HepG2 (cell line): ENCODE results near the gene KLF6. TPM values are rescaled to one million over a fixed set of nuclear protein-coding genes. Genes with fewer than 3 reads are reported as not detected.
A peak's percentile ranks its signal among the peaks of the same experiment; 100 is the strongest.

Source experiments
- ATF4 ChIP-seq, 2 experiments: fragments of 450-650 bp in 1 of 2; sonication (generic) in 1 of 2; formaldehyde crosslinking; IDR thresholded peaks; 2 replicates each; pipeline versions ENCODE4 v1.5.0 to v1.8.0; 2020 to 2022; ENCODE audit warnings: mild to moderate bottlenecking in 1 of 2, missing genetic modification reagents in 1 of 2
- DNMT3B ChIP-seq: conservative IDR thresholded peaks from 2 replicates; pipeline ENCODE4 v1.6.1; 2016; ENCODE audit warnings: missing biosample characterization, control low read depth
- E2F5 ChIP-seq: sonication (generic); formaldehyde crosslinking; conservative IDR thresholded peaks from 2 replicates; pipeline ENCODE4 v1.4.0; 2020; ENCODE audit warnings: missing genetic modification reagents
- ELF4 ChIP-seq: sonication (generic); formaldehyde crosslinking; IDR thresholded peaks from 2 replicates; pipeline ENCODE4 v1.5.0; 2020; ENCODE audit warnings: missing genetic modification reagents, mild to moderate bottlenecking, moderate library complexity, borderline replicate concordance
- HDAC6 ChIP-seq: fragments of 200-600 bp; sonication (generic); IDR thresholded peaks from 2 replicates; pipeline ENCODE4 v1.7.0; 2017; ENCODE audit warnings: mild to moderate bottlenecking, antibody characterized with exemption, low read length, low read depth
- IRF9 ChIP-seq: sonication (generic); formaldehyde crosslinking; IDR thresholded peaks from 2 replicates; pipeline ENCODE4 v1.8.0; 2022; ENCODE audit warnings: missing genetic modification reagents, mild to moderate bottlenecking, borderline replicate concordance
- NR2F6 ChIP-seq, 2 experiments: IDR thresholded peaks; 2 replicates each; pipeline ENCODE4 v1.6.1; 2016; ENCODE audit warnings: antibody characterized with exemption in 1 of 2, mild to moderate bottlenecking in 1 of 2
- RBAK ChIP-seq: sonication (generic); formaldehyde crosslinking; IDR thresholded peaks from 2 replicates; pipeline ENCODE4 v1.5.1; 2020; ENCODE audit warnings: mild to moderate bottlenecking, missing genetic modification reagents
- RNF2 ChIP-seq: fragments of 450-650 bp; conservative IDR thresholded peaks from 2 replicates; pipeline ENCODE4 v1.6.1; 2016; ENCODE audit warnings: low read depth
- SNAI1 ChIP-seq: sonication (generic); formaldehyde crosslinking; IDR thresholded peaks from 2 replicates; pipeline ENCODE4 v1.5.0; 2020; ENCODE audit warnings: mild to moderate bottlenecking, missing genetic modification reagents, borderline replicate concordance
- SNAPC2 ChIP-seq: sonication (generic); formaldehyde crosslinking; IDR thresholded peaks from 2 replicates; pipeline ENCODE4 v1.8.1; 2022; ENCODE audit warnings: mild to moderate bottlenecking, missing genetic modification reagents
- TGIF2 ChIP-seq: IDR thresholded peaks from 2 replicates; pipeline ENCODE4 v1.6.1; 2016; ENCODE audit warnings: control low read depth, missing compliant biosample characterization
- U2AF2 ChIP-seq: fragments of 200-400 bp; formaldehyde crosslinking; IDR thresholded peaks from 2 replicates; pipeline ENCODE4 v1.6.1; 2017; ENCODE audit warnings: low read depth, mild to moderate bottlenecking, low read length
- ZBTB10 ChIP-seq: sonication (generic); formaldehyde crosslinking; IDR thresholded peaks from 2 replicates; pipeline ENCODE4 v1.4.0; 2020; ENCODE audit warnings: missing genetic modification reagents, borderline replicate concordance
- ZNF251 ChIP-seq: sonication (generic); formaldehyde crosslinking; IDR thresholded peaks from 2 replicates; pipeline ENCODE4 v1.9.0; 2021; ENCODE audit warnings: mild to moderate bottlenecking, missing genetic modification reagents
- ZNF326 ChIP-seq: sonication (generic); formaldehyde crosslinking; IDR thresholded peaks from 2 replicates; pipeline ENCODE4 v1.4.0; 2020; ENCODE audit warnings: missing genetic modification reagents, borderline replicate concordance
- ZNF333 ChIP-seq: sonication (generic); formaldehyde crosslinking; IDR thresholded peaks from 2 replicates; pipeline ENCODE4 v1.4.0; 2020; ENCODE audit warnings: mild to moderate bottlenecking, missing genetic modification reagents, borderline replicate concordance
- ZNF512 ChIP-seq: sonication (generic); formaldehyde crosslinking; IDR thresholded peaks from 2 replicates; pipeline ENCODE4 v1.4.0; 2020; ENCODE audit warnings: mild to moderate bottlenecking, missing genetic modification reagents
- ZNF567 ChIP-seq: sonication (generic); formaldehyde crosslinking; IDR thresholded peaks from 2 replicates; pipeline ENCODE4 v1.8.1; 2023; ENCODE audit warnings: mild to moderate bottlenecking, missing genetic modification reagents, borderline replicate concordance
- ZNF761 ChIP-seq: sonication (generic); formaldehyde crosslinking; conservative IDR thresholded peaks from 2 replicates; pipeline ENCODE4 v1.4.0; 2020; ENCODE audit warnings: mild to moderate bottlenecking, missing genetic modification reagents
- ZNF792 ChIP-seq: IDR thresholded peaks from 2 replicates; pipeline ENCODE4 v1.6.1; 2016
- ZNF879 ChIP-seq: sonication (generic); formaldehyde crosslinking; IDR thresholded peaks from 2 replicates; pipeline ENCODE4 v1.8.1; 2023; ENCODE audit warnings: missing genetic modification reagents
- polyA plus RNA-seq, 8 experiments: library from polyadenylated mRNA; depleted of rRNA in 3 of 8; stranded (reverse) in 7 of 8; unstranded in 1 of 8; fragments of >200 nt; fragmentation: Illumina TruSeq in 4 of 8; extraction: Trizol in 4 of 8; gene quantifications; 2 replicates each; pipeline versions ENCODE4 v1.2.1 to v1.2.3, GENCODE V29; 2011 to 2016; ENCODE audit warnings: low read depth in 4 of 8, missing spikeins in 1 of 8, mixed read lengths in 1 of 8; ENCODE audit not compliant: insufficient read depth in 1 of 8
- total RNA-seq, 5 experiments: library from RNA; depleted of rRNA; stranded (reverse); fragments of >200 nt; fragmentation: Illumina TruSeq; extraction: Trizol; gene quantifications; 2 replicates each; pipeline ENCODE4 v1.2.3, GENCODE V29; 2016; ENCODE audit warnings: low read depth in 1 of 5

The KLF6 gene
- total and polyA plus RNA-seq, 2 of the 13 experiments (the other 11 are each of a cell fraction or from before 2014, with no cell fraction given) = 27.0 to 71.9 TPM

GRCh38 chr10:3763035-3763456 is 22.0 kb downstream of the KLF6 start (continued):
- TF ChIP-seq ATF4 (CRISPR knock-in tag; IDR thresholded peaks at IDR 0.05) (no peak), ZNF333 (CRISPR knock-in tag) (no peak), DNMT3B (CRISPR knock-in tag) (no peak), SNAPC2 (no peak), ZNF792 (CRISPR knock-in tag) (no peak), RBAK (CRISPR knock-in tag) (no peak), TGIF2 (CRISPR knock-in tag) (no peak), ZNF326 (no peak), NR2F6 (IDR thresholded peaks at IDR 0.05) (no peak), NR2F6 (CRISPR knock-in tag; IDR thresholded peaks at IDR 0.05) (peak; percentile 43; the same call in 1 of the 2 replicates), U2AF2 (no peak), RNF2 (no peak), ZNF512 (CRISPR knock-in tag) (no peak), IRF9 (CRISPR knock-in tag) (no peak), ZNF567 (CRISPR knock-in tag) (no peak), ELF4 (CRISPR knock-in tag) (no peak), ZNF879 (CRISPR knock-in tag) (no peak), E2F5 (CRISPR knock-in tag) (no peak), HDAC6 (no peak), SNAI1 (CRISPR knock-in tag) (no peak), ZBTB10 (CRISPR knock-in tag) (no peak), ZNF761 (CRISPR knock-in tag) (no peak), ZNF251 (CRISPR knock-in tag) (no peak)
